DOHH2 (cell line): Measurements from ENCODE around the gene RNF123.

ENCODE experiments used
- H3F3A ChIP-seq: fragments of 200-600 bp; sonication (generic), shearing (Covaris generic); 2 replicates; pipeline ENCODE4 v1.6.0; 2016; ENCODE audit warnings: antibody characterized with exemption, mild to moderate bottlenecking; ENCODE audit not compliant: control insufficient read depth, insufficient read depth
- H3K27ac ChIP-seq: fragments of 200-600 bp; sonication (generic); 2 replicates; pipeline ENCODE4 v1.5.1; 2014; ENCODE audit warnings: low read depth, mild to moderate bottlenecking, low read length, moderate library complexity
- H3K27me3 ChIP-seq: fragments of 200-600 bp; sonication (generic); 2 replicates; pipeline ENCODE4 v1.6.1; 2014; ENCODE audit warnings: mild to moderate bottlenecking, low read length, mixed read lengths; ENCODE audit not compliant: control insufficient read depth
- H3K36me3 ChIP-seq: fragments of 200-600 bp; sonication (generic); 2 replicates; pipeline ENCODE4 v1.6.1; 2014; ENCODE audit warnings: mild to moderate bottlenecking, low read length, moderate library complexity, mixed read lengths; ENCODE audit not compliant: control insufficient read depth
- H3K4me1 ChIP-seq: fragments of 200-600 bp; sonication (generic); 2 replicates; pipeline ENCODE4 v1.6.1; 2014; ENCODE audit warnings: mild to moderate bottlenecking, low read length, mixed read lengths; ENCODE audit not compliant: control insufficient read depth
- H3K4me2 ChIP-seq: fragments of 200-600 bp; sonication (generic); 2 replicates; pipeline ENCODE4 v1.6.0; 2014; ENCODE audit warnings: mild to moderate bottlenecking, low read length, moderate library complexity
- H3K4me3 ChIP-seq: fragments of 200-600 bp; sonication (generic); 2 replicates; pipeline ENCODE4 v1.5.1; 2014; ENCODE audit warnings: mild to moderate bottlenecking, low read length, mixed read lengths
- H3K79me2 ChIP-seq: fragments of 200-600 bp; sonication (generic); 2 replicates; pipeline ENCODE4 v1.6.1; 2014; ENCODE audit warnings: mild to moderate bottlenecking, low read length, mixed read lengths; ENCODE audit not compliant: control insufficient read depth
- H3K9me2 ChIP-seq: fragments of 200-600 bp; sonication (generic); replicated peaks from 2 replicates; pipeline ENCODE4 v1.6.1; 2014; ENCODE audit warnings: mild to moderate bottlenecking, low read length, mixed read lengths; ENCODE audit not compliant: control insufficient read depth
- H3K9me3 ChIP-seq: fragments of 200-600 bp; sonication (generic); 2 replicates; pipeline ENCODE4 v1.6.1; 2014; ENCODE audit warnings: antibody characterized with exemption, low read length, mixed read lengths; ENCODE audit not compliant: control insufficient read depth, insufficient read depth
- H4K20me1 ChIP-seq: fragments of 200-600 bp; sonication (generic); 2 replicates; pipeline ENCODE4 v1.6.0; 2014; ENCODE audit warnings: low read depth, mild to moderate bottlenecking, antibody characterized with exemption, low read length, moderate library complexity; ENCODE audit not compliant: control insufficient read depth, insufficient read depth
- EZH2phosphoT487 ChIP-seq: fragments of 200-600 bp; sonication (generic); IDR thresholded peaks from 2 replicates; pipeline ENCODE4 v1.6.1; 2017; ENCODE audit warnings: borderline replicate concordance, mild to moderate bottlenecking, antibody characterized with exemption, low read length, moderate library complexity, mixed read lengths
- TF ChIP-seq, protein P1 (sequence below): fragments of 200-600 bp; sonication (generic); IDR thresholded peaks from one replicate; pipeline ENCODE4 v1.5.1; 2014; ENCODE audit warnings: antibody characterized with exemption, mild to moderate bottlenecking, low read depth, low read length; ENCODE audit not compliant: poor library complexity, severe bottlenecking

Gene RNF123

DNA sequence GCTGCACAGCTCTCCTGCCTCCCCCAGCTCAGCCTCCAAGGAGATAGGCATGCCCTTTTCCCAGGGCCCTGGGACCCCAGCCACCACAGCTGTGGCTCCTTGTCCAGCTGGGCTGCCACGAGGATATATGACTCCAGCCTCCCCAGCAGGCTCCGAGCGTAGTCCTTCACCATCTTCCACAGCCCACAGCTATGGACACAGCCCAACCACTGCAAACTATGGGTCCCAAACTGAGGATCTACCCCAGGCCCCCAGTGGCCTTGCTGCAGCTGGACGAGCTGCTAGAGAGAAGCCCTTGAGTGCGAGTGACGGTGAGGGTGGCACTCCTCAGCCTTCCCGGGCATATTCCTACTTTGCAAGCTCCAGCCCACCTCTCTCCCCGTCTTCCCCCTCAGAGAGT, 35.7 kb upstream of the RNF123 start:
- Histone ChIP-seq H3K9me2 (no peaks in the 10 kb centered on the region), H4K20me1 (no peaks in the 10 kb centered on the region), H3F3A (no peaks in the 10 kb centered on the region), H3K36me3 (no peaks in the 10 kb centered on the region), H3K9me3 (no peaks in the 10 kb centered on the region), H3K4me2 (no peak overlapping the region), H3K27me3 (no peaks in the 10 kb centered on the region), H3K4me3 (no peak overlapping the region), H3K27ac (no peak overlapping the region), H3K79me2 (no peaks in the 10 kb centered on the region), H3K4me1 (peaks cover 12% of the 10 kb centered on the region)
- TF ChIP-seq, protein P1, sequence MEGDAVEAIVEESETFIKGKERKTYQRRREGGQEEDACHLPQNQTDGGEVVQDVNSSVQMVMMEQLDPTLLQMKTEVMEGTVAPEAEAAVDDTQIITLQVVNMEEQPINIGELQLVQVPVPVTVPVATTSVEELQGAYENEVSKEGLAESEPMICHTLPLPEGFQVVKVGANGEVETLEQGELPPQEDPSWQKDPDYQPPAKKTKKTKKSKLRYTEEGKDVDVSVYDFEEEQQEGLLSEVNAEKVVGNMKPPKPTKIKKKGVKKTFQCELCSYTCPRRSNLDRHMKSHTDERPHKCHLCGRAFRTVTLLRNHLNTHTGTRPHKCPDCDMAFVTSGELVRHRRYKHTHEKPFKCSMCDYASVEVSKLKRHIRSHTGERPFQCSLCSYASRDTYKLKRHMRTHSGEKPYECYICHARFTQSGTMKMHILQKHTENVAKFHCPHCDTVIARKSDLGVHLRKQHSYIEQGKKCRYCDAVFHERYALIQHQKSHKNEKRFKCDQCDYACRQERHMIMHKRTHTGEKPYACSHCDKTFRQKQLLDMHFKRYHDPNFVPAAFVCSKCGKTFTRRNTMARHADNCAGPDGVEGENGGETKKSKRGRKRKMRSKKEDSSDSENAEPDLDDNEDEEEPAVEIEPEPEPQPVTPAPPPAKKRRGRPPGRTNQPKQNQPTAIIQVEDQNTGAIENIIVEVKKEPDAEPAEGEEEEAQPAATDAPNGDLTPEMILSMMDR, result no peak
- TF ChIP-seq EZH2phosphoT487, result no peak

DNA sequence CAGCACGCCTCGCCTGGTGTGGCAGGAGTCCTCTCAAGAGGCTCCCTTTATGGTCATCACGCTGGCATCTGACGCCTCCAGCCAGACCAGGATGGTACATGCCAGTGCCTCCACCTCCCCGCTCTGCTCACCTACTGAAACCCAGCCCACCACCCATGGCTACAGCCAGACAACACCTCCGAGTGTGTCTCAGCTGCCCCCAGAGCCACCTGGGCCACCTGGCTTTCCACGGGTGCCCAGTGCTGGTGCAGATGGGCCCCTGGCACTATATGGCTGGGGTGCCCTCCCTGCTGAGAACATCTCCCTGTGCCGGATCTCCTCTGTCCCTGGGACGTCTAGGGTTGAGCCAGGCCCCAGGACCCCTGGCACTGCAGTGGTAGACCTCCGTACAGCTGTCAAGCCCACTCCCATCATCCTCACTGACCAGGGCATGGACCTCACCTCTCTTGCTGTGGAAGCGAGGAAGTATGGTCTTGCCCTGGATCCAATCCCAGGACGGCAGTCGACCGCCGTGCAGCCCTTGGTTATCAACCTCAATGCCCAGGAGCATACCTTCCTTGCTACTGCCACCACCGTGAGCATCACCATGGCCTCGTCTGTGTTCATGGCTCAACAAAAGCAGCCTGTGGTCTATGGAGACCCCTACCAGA, 35.1 kb upstream of the RNF123 start:
- no peaks in the 10 kb centered on the region for H3K36me3 ChIP-seq
- no peak overlapping the region for H3K4me3 ChIP-seq
- no peaks in the 10 kb centered on the region for H3K79me2 ChIP-seq
- no peaks in the 10 kb centered on the region for H3K9me3 ChIP-seq
- peaks cover 12% of the 10 kb centered on the region for H3K4me1 ChIP-seq
- no peak overlapping the region for H3K27ac ChIP-seq
- no peaks in the 10 kb centered on the region for H3K9me2 ChIP-seq
- no peak overlapping the region for H3K4me2 ChIP-seq
- TF ChIP-seq, protein P1, result no peak
- TF ChIP-seq EZH2phosphoT487, result no peak
- H3F3A ChIP-seq, result no peaks in the 10 kb centered on the region
- no peaks in the 10 kb centered on the region for H3K27me3 ChIP-seq
- no peaks in the 10 kb centered on the region for H4K20me1 ChIP-seq

DNA sequence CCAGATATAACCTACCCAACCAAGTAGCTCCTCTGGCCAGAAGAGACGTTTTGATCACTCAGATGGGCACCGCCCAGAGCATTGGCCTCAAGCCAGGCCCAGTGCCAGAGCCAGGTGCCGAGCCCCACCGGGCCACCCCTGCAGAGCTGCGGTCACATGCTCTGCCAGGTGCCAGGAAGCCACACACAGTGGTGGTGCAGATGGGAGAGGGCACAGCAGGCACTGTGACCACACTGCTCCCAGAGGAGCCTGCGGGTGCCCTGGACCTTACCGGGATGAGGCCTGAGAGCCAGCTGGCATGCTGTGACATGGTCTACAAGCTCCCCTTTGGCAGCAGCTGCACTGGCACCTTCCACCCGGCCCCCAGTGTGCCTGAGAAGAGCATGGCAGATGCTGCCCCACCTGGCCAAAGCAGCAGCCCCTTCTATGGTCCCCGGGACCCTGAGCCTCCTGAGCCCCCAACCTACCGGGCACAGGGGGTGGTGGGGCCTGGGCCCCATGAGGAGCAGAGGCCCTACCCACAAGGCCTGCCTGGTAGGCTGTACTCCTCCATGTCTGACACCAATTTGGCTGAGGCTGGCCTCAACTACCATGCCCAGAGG, 34.3 kb upstream of the RNF123 start:
- no peaks in the 10 kb centered on the region for H3F3A ChIP-seq
- H3K9me3 ChIP-seq, result no peaks in the 10 kb centered on the region
- no peak for TF ChIP-seq EZH2phosphoT487
- TF ChIP-seq, protein P1, result no peak
- H4K20me1 ChIP-seq, result no peaks in the 10 kb centered on the region
- no peaks in the 10 kb centered on the region for H3K9me2 ChIP-seq
- H3K27me3 ChIP-seq, result no peaks in the 10 kb centered on the region
- H3K79me2 ChIP-seq, result no peaks in the 10 kb centered on the region
- H3K4me2 ChIP-seq, result no peak overlapping the region
- no peak overlapping the region for H3K4me3 ChIP-seq
- H3K36me3 ChIP-seq, result no peaks in the 10 kb centered on the region
- no peak overlapping the region for H3K27ac ChIP-seq
- H3K4me1 ChIP-seq, result peaks cover 12% of the 10 kb centered on the region
